K562 (cell line): ENCODE measurements around the gene PTGIR. TPM values are rescaled to one million over a fixed set of nuclear protein-coding genes. Genes with fewer than 3 reads are reported as not detected.
A peak's percentile ranks its signal among the peaks of the same experiment; 100 is the strongest.

Experiments
- ATAC-seq: fragments of 200-7000 bp; cut with Tn5 transposase; 3 replicates; pipeline ENCODE4 v1.9.1; 2020; ENCODE audit warnings: moderate library complexity
- BruUV-seq: library from RNA; stranded (reverse); fragments of 400-500 nt; replicated peaks from 2 replicates; lab custom pipeline; 2021; lab: Mats Ljungman, UMichigan
- CTCF ChIA-PET: fragments of 300-600 bp; formaldehyde crosslinking; extraction: SDS; loops from one replicate; lab custom pipeline; 2021; ENCODE audit warnings: low intra/inter-chr PET ratio; lab: Yijun Ruan, JAX
- POLR2A ChIA-PET: fragments of 300-600, 350-650 bp; sonication (Branson Sonifier 250); formaldehyde crosslinking; extraction: SDS; loops from one replicate; lab custom pipeline; 2021; ENCODE audit warnings: antibody characterized with exemption, inconsistent platforms; lab: Yijun Ruan, JAX
- DNase-seq, 4 experiments: peaks; one replicate each; pipeline versions ENCODE4 v3.0.0 to v3.0.0-alpha.2; 2011 to 2018; ENCODE audit warnings: low spot score in 3 of 4, mixed read lengths in 3 of 4; ENCODE audit errors: extremely low read depth in 1 of 4
- FAIRE-seq: peaks from 2 replicates; lab custom pipeline; 2011; peaks lifted over from hg19 to GRCh38; lab: Jason Lieb, UNC
- H2AFZ ChIP-seq: 2 replicates; pipeline ENCODE4 v1.6.0; 2011; ENCODE audit warnings: low read depth, low read length, control low read depth, inconsistent platforms
- H3K27ac ChIP-seq: fragments of 200-600 bp; 3 replicates; pipeline ENCODE4 v1.8.0; 2011; ENCODE audit warnings: low read depth, mild to moderate bottlenecking, control low read depth, inconsistent platforms, low read length, moderate library complexity, mixed read lengths; ENCODE audit errors: extremely low read depth
- H3K27me3 ChIP-seq, 2 experiments: fragments of 300-600 bp in 1 of 2; 2 replicates in 1 of 2; 3 replicates in 1 of 2; pipeline versions ENCODE4 v1.6.0 to v1.8.0; 2011; ENCODE audit warnings: inconsistent platforms in 2 of 2, low read length in 2 of 2, mild to moderate bottlenecking in 1 of 2, mixed read lengths in 1 of 2, moderate library complexity in 1 of 2; ENCODE audit not compliant: control insufficient read depth in 2 of 2, insufficient read depth in 2 of 2
- H3K36me3 ChIP-seq: fragments of 300-600 bp; 3 replicates; pipeline ENCODE4 v1.8.0; 2011; ENCODE audit warnings: mild to moderate bottlenecking, low read length, inconsistent platforms; ENCODE audit not compliant: control insufficient read depth, insufficient read depth
- H3K4me1 ChIP-seq, 2 experiments: fragments of 200-600 bp in 1 of 2; replicated peaks in 1 of 2; 2 replicates in 1 of 2; 3 replicates in 1 of 2; pipeline versions ENCODE4 v1.5.1 to v1.8.0; 2011; ENCODE audit warnings: inconsistent platforms in 2 of 2, low read length in 2 of 2, mild to moderate bottlenecking in 1 of 2, mixed read lengths in 1 of 2, moderate library complexity in 1 of 2; ENCODE audit not compliant: control insufficient read depth in 2 of 2, insufficient read depth in 2 of 2
- H3K4me2 ChIP-seq: 2 replicates; pipeline ENCODE4 v1.6.1; 2011; ENCODE audit warnings: low read length, control low read depth, inconsistent platforms, mixed read lengths; ENCODE audit not compliant: insufficient read depth
- H3K4me3 ChIP-seq: fragments of 200-600 bp; sonication (generic), shearing (Covaris generic); 2 replicates; pipeline ENCODE4 v1.5.1; 2016; ENCODE audit warnings: control low read depth, inconsistent platforms
- H3K79me2 ChIP-seq: fragments of 200-600 bp; 3 replicates; pipeline ENCODE4 v1.8.0; 2011; ENCODE audit warnings: low read length, inconsistent platforms; ENCODE audit not compliant: control insufficient read depth, insufficient read depth
- H3K9ac ChIP-seq, 2 experiments: 2 replicates each; pipeline versions ENCODE4 v1.6.0 to v1.6.1; 2011; ENCODE audit warnings: low read depth in 2 of 2, low read length in 2 of 2, control low read depth in 1 of 2, inconsistent platforms in 1 of 2, mild to moderate bottlenecking in 1 of 2, mixed read lengths in 1 of 2; ENCODE audit not compliant: insufficient read depth in 1 of 2
- H3K9me1 ChIP-seq: one replicate; pipeline ENCODE4 v1.6.0; 2011; ENCODE audit warnings: inconsistent platforms, mild to moderate bottlenecking, low read length, moderate library complexity; ENCODE audit not compliant: control insufficient read depth, insufficient read depth
- H3K9me3 ChIP-seq: replicated peaks from 2 replicates; pipeline ENCODE4 v1.5.1; 2011; ENCODE audit warnings: low read depth, low read length, inconsistent platforms; ENCODE audit not compliant: control insufficient read depth, insufficient read depth
- H4K20me1 ChIP-seq: replicated peaks from 2 replicates; pipeline ENCODE4 v1.6.1; 2011; ENCODE audit warnings: low read length, inconsistent platforms, mixed read lengths; ENCODE audit not compliant: control insufficient read depth, insufficient read depth
- POLR2G ChIP-seq: fragments of 200-400 bp; formaldehyde crosslinking; IDR thresholded peaks from 2 replicates; pipeline ENCODE4 v1.6.1; 2017; ENCODE audit warnings: low read depth, mild to moderate bottlenecking, antibody characterized with exemption, low read length, moderate library complexity
- ZBTB17 ChIP-seq: fragments of 450-650 bp; formaldehyde crosslinking; IDR thresholded peaks from 2 replicates; pipeline ENCODE4 v1.4.0; 2020; ENCODE audit warnings: mild to moderate bottlenecking
- ZNF165 ChIP-seq: fragments of 250-450 bp; sonication (Bioruptor Pico); IDR thresholded peaks from 2 replicates; pipeline ENCODE4 v1.4.0; 2020; ENCODE audit warnings: borderline replicate concordance
- WGBS: fragments of 100-300 bp; shearing (Covaris generic); methylation state at CpG from one replicate; pipeline ENCODE4 v1.1.6; 2016; ENCODE audit warnings: low coverage, mixed read lengths; ENCODE audit not compliant: insufficient coverage; ENCODE audit errors: missing lambda C conversion rate; 5-methylcytosine and 5-hydroxymethylcytosine counted together
- in situ Hi-C: fragments of 300-500 bp; cut with MboI; formaldehyde crosslinking; loops from 4 replicates; pipeline ENCODE4 v1.15.0; 2018; ENCODE audit warnings: inconsistent platforms, mixed read lengths
- intact Hi-C: fragments of 100-400 bp; cut with micrococcal nuclease; formaldehyde crosslinking; loops from 2 replicates; pipeline ENCODE4 v1.14.2; 2022
- polyA plus RNA-seq, 8 experiments: library from polyadenylated mRNA; depleted of rRNA in 4 of 8; stranded (reverse) in 5 of 8; unstranded in 3 of 8; fragments of >200 nt; fragmentation: Nextera tagmentation in 2 of 8; fragmentation: Illumina TruSeq in 1 of 8; extraction: Ambion mirVana in 2 of 8; extraction: Trizol in 1 of 8; gene quantifications; 2 replicates each; pipeline versions ENCODE4 v1.2.1 to v1.2.3, GENCODE V29; 2011 to 2014; ENCODE audit warnings: inconsistent platforms in 1 of 8, missing spikeins in 1 of 8
- total RNA-seq, 7 experiments: library from RNA; depleted of rRNA in 6 of 7; stranded (reverse); fragments of >200 nt in 6 of 7; fragmentation: Illumina TruSeq in 2 of 7; extraction: Trizol in 2 of 7; gene quantifications; 2 replicates each; pipeline versions ENCODE4 v1.2.1 to v1.2.3, GENCODE V29; 2011 to 2021; ENCODE audit warnings: low replicate concordance in 1 of 7

PTGIR gene
- total and polyA plus RNA-seq, 9 of the 15 experiments (the other 6 are each of a cell fraction or from before 2014, with no cell fraction given) = 0.11 to 3.4 (median 1.1) TPM; not detected in 1

DNA sequence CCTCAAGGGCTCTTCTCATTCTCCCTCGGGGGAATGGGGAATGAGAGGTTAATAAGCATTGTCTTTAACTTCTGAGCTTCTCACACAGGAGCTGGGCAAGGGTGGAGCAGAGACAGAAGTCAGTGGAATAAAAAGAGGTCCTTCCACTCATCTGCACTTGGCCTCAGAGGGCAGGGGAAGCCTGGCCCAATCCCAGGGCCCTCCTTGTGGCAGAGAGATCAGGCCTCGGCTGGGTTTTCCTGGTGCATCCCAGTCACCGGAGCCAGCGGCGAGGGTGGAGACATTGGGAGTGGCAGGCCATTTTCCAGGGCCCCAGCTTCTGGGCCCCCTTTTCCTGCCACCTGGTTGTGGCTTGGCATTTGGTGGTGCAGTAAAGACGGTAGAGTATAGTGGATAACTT, 13.1 kb downstream of the PTGIR start:
- no peak for DNase-seq
- in situ Hi-C loops = loop anchor here (5.0 kb wide), 1 partner anchor 51 kb away; the partner anchor contains the start of gene DACT3
- WGBS = 70% methylated on average over 6 of the region's 6 CpGs
- Histone ChIP-seq H3K4me1 (peaks cover 3 to 12% of the 10 kb centered on the region in 2 experiments), H3K27me3 (no peaks in the 10 kb centered on the region), H3K9me1 (no peaks in the 10 kb centered on the region), H4K20me1 (0 out of 2 replicates have a peak, but pooled peaks cover 12% of the 10 kb centered on the region), H3K9ac (no peak overlapping the region; a peak in 1 of 4 replicates), H2AFZ (no peak overlapping the region), H3K79me2 (no peaks in the 10 kb centered on the region), H3K4me2 (no peak overlapping the region), H3K27ac (no peak overlapping the region), H3K9me3 (no peaks in the 10 kb centered on the region), H3K4me3 (no peak overlapping the region), H3K36me3 (peaks cover 39% of the 10 kb centered on the region; the same call in 2 of the 3 replicates)
- ChIA-PET POLR2A (interaction anchor here (1.1 to 2.9 kb wide), 4 partner anchors 9 to 50 kb away, joined by 4 to 30 read pairs (median 9); partner anchors contain the start of genes CALM3 and DACT3), CTCF (no interaction called here)
- TF ChIP-seq ZBTB17 (no peak), ZNF165 (CRISPR knock-in tag) (no peak), POLR2G (peak; percentile 50)
- intact Hi-C loops = no loop called here
- no peak for ATAC-seq
- no TSS peak for BruUV-seq
- no peak for FAIRE-seq
